Sigmoid colon (tissue), 4 donors: ENCODE measurements around the gene JPH2.
A peak's percentile ranks its signal among the peaks of the same experiment; 100 is the strongest.

ENCODE experiments used
- EP300 ChIP-seq, 4 donors: sonication (generic); formaldehyde crosslinking; IDR thresholded peaks; one replicate each; pipeline ENCODE4 v1.6.1; 2017; ENCODE audit warnings: antibody characterized with exemption in 4 of 4
- POLR2A ChIP-seq, 2 donors: fragments of 450-650 bp; IDR thresholded peaks; one replicate each; pipeline ENCODE4 v1.6.1; 2016; ENCODE audit warnings: antibody characterized with exemption in 2 of 2, mild to moderate bottlenecking in 2 of 2, moderate library complexity in 2 of 2
- POLR2AphosphoS5 ChIP-seq, 4 donors: sonication (generic); formaldehyde crosslinking; IDR thresholded peaks; one replicate each; pipeline ENCODE4 v1.6.1; 2017; ENCODE audit warnings: antibody characterized with exemption in 4 of 4
- TF ChIP-seq, protein P1 (sequence below), 4 experiments: fragments of 450-650 bp in 3 of 4; fragments of 200-600 bp in 1 of 4; IDR thresholded peaks; one replicate each; pipeline ENCODE4 v1.5.1; 2016 to 2019; ENCODE audit warnings: antibody characterized with exemption in 4 of 4, mild to moderate bottlenecking in 3 of 4, moderate library complexity in 2 of 4

DNA sequence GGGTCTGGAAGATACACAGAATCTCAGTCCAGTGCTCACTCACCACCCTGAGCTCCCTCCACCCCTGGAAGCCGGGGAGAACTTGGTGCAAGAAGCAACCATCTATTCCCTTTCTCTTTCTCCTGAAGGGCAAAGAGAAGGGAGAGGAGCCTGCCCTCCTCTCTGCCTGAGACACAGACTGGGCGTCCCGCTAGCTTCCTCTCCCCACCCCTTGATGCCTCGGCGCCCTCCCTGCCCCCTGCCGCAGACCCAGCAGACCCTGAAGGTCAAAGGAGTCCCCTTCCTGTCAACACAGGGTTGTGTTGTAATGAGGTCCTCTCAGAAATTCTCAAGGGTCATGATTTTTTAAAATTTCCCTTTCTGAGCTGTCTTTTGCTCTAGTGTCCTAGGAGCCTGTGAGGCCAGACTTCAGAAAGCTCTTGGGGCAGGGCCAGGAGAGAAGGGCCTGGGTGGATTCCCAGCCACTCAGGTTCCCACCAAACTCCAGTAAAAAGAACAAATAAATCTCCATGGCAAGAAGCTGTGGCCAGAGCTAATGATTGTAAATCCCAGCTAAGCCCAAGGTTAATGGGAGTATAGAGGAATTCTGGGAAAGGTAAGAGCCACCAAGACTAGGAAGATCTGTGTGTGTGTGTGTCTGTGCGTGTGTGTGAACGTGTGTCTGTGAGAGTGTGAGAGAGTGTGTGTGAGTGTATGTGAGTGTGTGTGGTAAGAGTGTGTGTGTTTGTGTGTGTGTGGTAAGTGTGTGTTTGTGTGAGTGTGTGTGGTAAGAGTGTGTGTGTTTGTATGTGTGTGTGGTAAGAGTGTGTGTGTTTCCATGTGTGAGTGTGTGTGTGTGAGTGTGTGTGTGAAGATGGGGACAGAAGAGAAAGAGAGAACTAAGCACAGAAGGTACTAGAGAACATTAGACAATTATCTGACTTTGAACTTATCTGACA lies 1.1 kb upstream of the JPH2 start:
- TF ChIP-seq, protein P1, sequence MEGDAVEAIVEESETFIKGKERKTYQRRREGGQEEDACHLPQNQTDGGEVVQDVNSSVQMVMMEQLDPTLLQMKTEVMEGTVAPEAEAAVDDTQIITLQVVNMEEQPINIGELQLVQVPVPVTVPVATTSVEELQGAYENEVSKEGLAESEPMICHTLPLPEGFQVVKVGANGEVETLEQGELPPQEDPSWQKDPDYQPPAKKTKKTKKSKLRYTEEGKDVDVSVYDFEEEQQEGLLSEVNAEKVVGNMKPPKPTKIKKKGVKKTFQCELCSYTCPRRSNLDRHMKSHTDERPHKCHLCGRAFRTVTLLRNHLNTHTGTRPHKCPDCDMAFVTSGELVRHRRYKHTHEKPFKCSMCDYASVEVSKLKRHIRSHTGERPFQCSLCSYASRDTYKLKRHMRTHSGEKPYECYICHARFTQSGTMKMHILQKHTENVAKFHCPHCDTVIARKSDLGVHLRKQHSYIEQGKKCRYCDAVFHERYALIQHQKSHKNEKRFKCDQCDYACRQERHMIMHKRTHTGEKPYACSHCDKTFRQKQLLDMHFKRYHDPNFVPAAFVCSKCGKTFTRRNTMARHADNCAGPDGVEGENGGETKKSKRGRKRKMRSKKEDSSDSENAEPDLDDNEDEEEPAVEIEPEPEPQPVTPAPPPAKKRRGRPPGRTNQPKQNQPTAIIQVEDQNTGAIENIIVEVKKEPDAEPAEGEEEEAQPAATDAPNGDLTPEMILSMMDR (IDR thresholded peaks at IDR 0.05): no peak
- TF ChIP-seq POLR2A (IDR thresholded peaks at IDR 0.05) (no peak), EP300 (IDR thresholded peaks at IDR 0.05) (peak in 2 of 4 donors; percentile 48 to 61), POLR2AphosphoS5 (IDR thresholded peaks at IDR 0.05) (peak in 3 of 4 donors; percentile 27 to 53 (median 36))
